Loucy (cell line): ENCODE data around the gene CDH4.

Experiments used
- EZH2phosphoT487 ChIP-seq: fragments of 200-600 bp; IDR thresholded peaks from 2 replicates; pipeline ENCODE4 v1.6.1; 2018; ENCODE audit warnings: antibody characterized with exemption, mild to moderate bottlenecking, moderate library complexity, borderline replicate concordance
- TF ChIP-seq, protein P1 (sequence below): fragments of 200-600 bp; sonication (generic); conservative IDR thresholded peaks from 2 replicates; pipeline ENCODE4 v1.5.1; 2014; ENCODE audit warnings: mild to moderate bottlenecking, antibody characterized with exemption, low read length

DNA sequence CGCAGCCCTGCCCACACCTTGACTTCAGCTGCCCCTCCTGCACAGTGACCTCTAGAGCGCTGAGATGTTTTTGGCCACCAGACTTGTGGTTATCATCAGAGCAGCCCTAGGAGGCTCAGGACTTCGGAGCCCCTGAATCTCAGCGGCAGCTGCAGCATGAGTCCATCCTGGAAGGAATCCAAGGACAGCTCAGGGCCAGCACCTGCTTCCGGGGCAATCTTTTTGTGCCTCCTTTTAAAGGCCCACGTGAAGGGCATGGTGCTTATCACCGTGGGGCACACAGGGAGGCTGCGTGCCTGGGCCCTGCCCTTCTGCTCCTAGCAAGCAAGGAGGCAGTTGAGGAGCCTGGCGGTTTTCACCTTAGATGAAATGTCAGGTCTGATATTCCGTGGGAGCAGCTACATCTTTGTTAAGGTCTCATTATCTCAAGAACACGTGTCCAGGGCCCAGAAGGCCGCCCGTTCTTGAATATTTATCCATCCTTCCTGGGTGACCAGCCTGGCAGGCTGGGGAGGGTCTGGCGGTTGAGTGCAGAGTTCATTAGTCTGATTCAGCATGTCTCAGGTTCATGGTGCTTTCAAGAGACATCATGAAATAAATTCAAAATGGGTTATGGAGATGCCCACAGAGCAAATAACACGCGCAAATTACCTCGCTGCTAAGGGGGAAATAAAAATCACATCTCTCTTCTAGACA is 421.2 kb downstream of the CDH4 start:
- TF ChIP-seq, protein P1, sequence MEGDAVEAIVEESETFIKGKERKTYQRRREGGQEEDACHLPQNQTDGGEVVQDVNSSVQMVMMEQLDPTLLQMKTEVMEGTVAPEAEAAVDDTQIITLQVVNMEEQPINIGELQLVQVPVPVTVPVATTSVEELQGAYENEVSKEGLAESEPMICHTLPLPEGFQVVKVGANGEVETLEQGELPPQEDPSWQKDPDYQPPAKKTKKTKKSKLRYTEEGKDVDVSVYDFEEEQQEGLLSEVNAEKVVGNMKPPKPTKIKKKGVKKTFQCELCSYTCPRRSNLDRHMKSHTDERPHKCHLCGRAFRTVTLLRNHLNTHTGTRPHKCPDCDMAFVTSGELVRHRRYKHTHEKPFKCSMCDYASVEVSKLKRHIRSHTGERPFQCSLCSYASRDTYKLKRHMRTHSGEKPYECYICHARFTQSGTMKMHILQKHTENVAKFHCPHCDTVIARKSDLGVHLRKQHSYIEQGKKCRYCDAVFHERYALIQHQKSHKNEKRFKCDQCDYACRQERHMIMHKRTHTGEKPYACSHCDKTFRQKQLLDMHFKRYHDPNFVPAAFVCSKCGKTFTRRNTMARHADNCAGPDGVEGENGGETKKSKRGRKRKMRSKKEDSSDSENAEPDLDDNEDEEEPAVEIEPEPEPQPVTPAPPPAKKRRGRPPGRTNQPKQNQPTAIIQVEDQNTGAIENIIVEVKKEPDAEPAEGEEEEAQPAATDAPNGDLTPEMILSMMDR, result no peak
- TF ChIP-seq EZH2phosphoT487, result no peak
